K562 (cell line): Measurements from ENCODE around the gene CYP11A1. TPM values are rescaled to one million over a fixed set of nuclear protein-coding genes. Genes with fewer than 3 reads are reported as not detected.

Source experiments
- ATAC-seq: fragments of 200-7000 bp; cut with Tn5 transposase; 3 replicates; pipeline ENCODE4 v1.9.1; 2020; ENCODE audit warnings: moderate library complexity
- BruUV-seq: library from RNA; stranded (reverse); fragments of 400-500 nt; replicated peaks from 2 replicates; lab custom pipeline; 2021; lab: Mats Ljungman, UMichigan
- CTCF ChIA-PET: fragments of 300-600 bp; formaldehyde crosslinking; extraction: SDS; loops from one replicate; lab custom pipeline; 2021; ENCODE audit warnings: low intra/inter-chr PET ratio; lab: Yijun Ruan, JAX
- POLR2A ChIA-PET: fragments of 300-600, 350-650 bp; sonication (Branson Sonifier 250); formaldehyde crosslinking; extraction: SDS; loops from one replicate; lab custom pipeline; 2021; ENCODE audit warnings: antibody characterized with exemption, inconsistent platforms; lab: Yijun Ruan, JAX
- DNase-seq, 4 experiments: peaks; one replicate each; pipeline versions ENCODE4 v3.0.0 to v3.0.0-alpha.2; 2011 to 2018; ENCODE audit warnings: low spot score in 3 of 4, mixed read lengths in 3 of 4; ENCODE audit errors: extremely low read depth in 1 of 4
- FAIRE-seq: peaks from 2 replicates; lab custom pipeline; 2011; peaks lifted over from hg19 to GRCh38; lab: Jason Lieb, UNC
- H2AFZ ChIP-seq: 2 replicates; pipeline ENCODE4 v1.6.0; 2011; ENCODE audit warnings: low read depth, low read length, control low read depth, inconsistent platforms
- H3K27ac ChIP-seq: fragments of 200-600 bp; 3 replicates; pipeline ENCODE4 v1.8.0; 2011; ENCODE audit warnings: low read depth, mild to moderate bottlenecking, control low read depth, inconsistent platforms, low read length, moderate library complexity, mixed read lengths; ENCODE audit errors: extremely low read depth
- H3K27me3 ChIP-seq, 2 experiments: fragments of 300-600 bp in 1 of 2; 2 replicates in 1 of 2; 3 replicates in 1 of 2; pipeline versions ENCODE4 v1.6.0 to v1.8.0; 2011; ENCODE audit warnings: inconsistent platforms in 2 of 2, low read length in 2 of 2, mild to moderate bottlenecking in 1 of 2, mixed read lengths in 1 of 2, moderate library complexity in 1 of 2; ENCODE audit not compliant: control insufficient read depth in 2 of 2, insufficient read depth in 2 of 2
- H3K36me3 ChIP-seq: fragments of 300-600 bp; 3 replicates; pipeline ENCODE4 v1.8.0; 2011; ENCODE audit warnings: mild to moderate bottlenecking, low read length, inconsistent platforms; ENCODE audit not compliant: control insufficient read depth, insufficient read depth
- H3K4me1 ChIP-seq, 2 experiments: fragments of 200-600 bp in 1 of 2; replicated peaks in 1 of 2; 2 replicates in 1 of 2; 3 replicates in 1 of 2; pipeline versions ENCODE4 v1.5.1 to v1.8.0; 2011; ENCODE audit warnings: inconsistent platforms in 2 of 2, low read length in 2 of 2, mild to moderate bottlenecking in 1 of 2, mixed read lengths in 1 of 2, moderate library complexity in 1 of 2; ENCODE audit not compliant: control insufficient read depth in 2 of 2, insufficient read depth in 2 of 2
- H3K4me2 ChIP-seq: 2 replicates; pipeline ENCODE4 v1.6.1; 2011; ENCODE audit warnings: low read length, control low read depth, inconsistent platforms, mixed read lengths; ENCODE audit not compliant: insufficient read depth
- H3K4me3 ChIP-seq: fragments of 200-600 bp; sonication (generic), shearing (Covaris generic); 2 replicates; pipeline ENCODE4 v1.5.1; 2016; ENCODE audit warnings: control low read depth, inconsistent platforms
- H3K79me2 ChIP-seq: fragments of 200-600 bp; 3 replicates; pipeline ENCODE4 v1.8.0; 2011; ENCODE audit warnings: low read length, inconsistent platforms; ENCODE audit not compliant: control insufficient read depth, insufficient read depth
- H3K9ac ChIP-seq, 2 experiments: 2 replicates each; pipeline versions ENCODE4 v1.6.0 to v1.6.1; 2011; ENCODE audit warnings: low read depth in 2 of 2, low read length in 2 of 2, control low read depth in 1 of 2, inconsistent platforms in 1 of 2, mild to moderate bottlenecking in 1 of 2, mixed read lengths in 1 of 2; ENCODE audit not compliant: insufficient read depth in 1 of 2
- H3K9me1 ChIP-seq: one replicate; pipeline ENCODE4 v1.6.0; 2011; ENCODE audit warnings: inconsistent platforms, mild to moderate bottlenecking, low read length, moderate library complexity; ENCODE audit not compliant: control insufficient read depth, insufficient read depth
- H3K9me3 ChIP-seq: replicated peaks from 2 replicates; pipeline ENCODE4 v1.5.1; 2011; ENCODE audit warnings: low read depth, low read length, inconsistent platforms; ENCODE audit not compliant: control insufficient read depth, insufficient read depth
- H4K20me1 ChIP-seq: replicated peaks from 2 replicates; pipeline ENCODE4 v1.6.1; 2011; ENCODE audit warnings: low read length, inconsistent platforms, mixed read lengths; ENCODE audit not compliant: control insufficient read depth, insufficient read depth
- CEBPG ChIP-seq, 3 experiments: fragments of 200-800 bp in 1 of 3; sonication (Bioruptor generic) in 1 of 3; sonication (generic) in 1 of 3; formaldehyde crosslinking in 1 of 3; IDR thresholded peaks in 2 of 3; conservative IDR thresholded peaks in 1 of 3; 2 replicates each; pipeline versions ENCODE4 v1.6.1 to v1.8.0; 2016 to 2022; ENCODE audit warnings: missing compliant biosample characterization in 2 of 3, missing genetic modification characterization in 2 of 3, mild to moderate bottlenecking in 1 of 3, missing genetic modification reagents in 1 of 3
- EGR1 ChIP-seq: fragments of 450-650 bp; conservative IDR thresholded peaks from 2 replicates; pipeline ENCODE4 v1.6.1; 2017; ENCODE audit warnings: mild to moderate bottlenecking
- FOSL1 ChIP-seq: fragments of 200-800 bp; sonication (Bioruptor generic); conservative IDR thresholded peaks from 2 replicates; pipeline ENCODE4 v1.6.1; 2016; ENCODE audit warnings: missing genetic modification characterization, missing compliant biosample characterization
- FOXA3 ChIP-seq, 2 experiments: fragments of 450-650 bp in 1 of 2; sonication (generic) in 1 of 2; formaldehyde crosslinking; IDR thresholded peaks in 1 of 2; conservative IDR thresholded peaks in 1 of 2; 2 replicates each; pipeline versions ENCODE4 v1.4.0 to v1.8.0; 2020 to 2022; ENCODE audit warnings: mild to moderate bottlenecking in 2 of 2, missing genetic modification reagents in 1 of 2
- HLTF ChIP-seq: fragments of 450-650 bp; IDR thresholded peaks from 2 replicates; pipeline ENCODE4 v1.6.1; 2016
- L3MBTL2 ChIP-seq: fragments of 450-650 bp; IDR thresholded peaks from 2 replicates; pipeline ENCODE4 v1.6.1; 2016; ENCODE audit warnings: mild to moderate bottlenecking, moderate library complexity
- LEF1 ChIP-seq: fragments of 450-650 bp; IDR thresholded peaks from 2 replicates; pipeline ENCODE4 v1.6.1; 2016; ENCODE audit warnings: mild to moderate bottlenecking
- MXD1 ChIP-seq: fragments of 250-450 bp; sonication (Bioruptor Pico); IDR thresholded peaks from 2 replicates; pipeline ENCODE4 v1.8.0; 2021; ENCODE audit warnings: borderline replicate concordance, mild to moderate bottlenecking, moderate library complexity; ENCODE audit not compliant: poor library complexity, severe bottlenecking
- SPI1 ChIP-seq: IDR thresholded peaks from 2 replicates; pipeline ENCODE4 v1.6.1; 2011; ENCODE audit warnings: low read depth, low read length, control low read depth, borderline replicate concordance
- ZFX ChIP-seq: sonication (generic); formaldehyde crosslinking; IDR thresholded peaks from 2 replicates; pipeline ENCODE4 v1.8.0; 2022; ENCODE audit warnings: mild to moderate bottlenecking, missing genetic modification reagents, moderate library complexity
- WGBS: fragments of 100-300 bp; shearing (Covaris generic); methylation state at CpG from one replicate; pipeline ENCODE4 v1.1.6; 2016; ENCODE audit warnings: low coverage, mixed read lengths; ENCODE audit not compliant: insufficient coverage; ENCODE audit errors: missing lambda C conversion rate; 5-methylcytosine and 5-hydroxymethylcytosine counted together
- in situ Hi-C: fragments of 300-500 bp; cut with MboI; formaldehyde crosslinking; loops from 4 replicates; pipeline ENCODE4 v1.15.0; 2018; ENCODE audit warnings: inconsistent platforms, mixed read lengths
- intact Hi-C: fragments of 100-400 bp; cut with micrococcal nuclease; formaldehyde crosslinking; loops from 2 replicates; pipeline ENCODE4 v1.14.2; 2022
- polyA plus RNA-seq, 8 experiments: library from polyadenylated mRNA; depleted of rRNA in 4 of 8; stranded (reverse) in 5 of 8; unstranded in 3 of 8; fragments of >200 nt; fragmentation: Nextera tagmentation in 2 of 8; fragmentation: Illumina TruSeq in 1 of 8; extraction: Ambion mirVana in 2 of 8; extraction: Trizol in 1 of 8; gene quantifications; 2 replicates each; pipeline versions ENCODE4 v1.2.1 to v1.2.3, GENCODE V29; 2011 to 2014; ENCODE audit warnings: inconsistent platforms in 1 of 8, missing spikeins in 1 of 8
- total RNA-seq, 7 experiments: library from RNA; depleted of rRNA in 6 of 7; stranded (reverse); fragments of >200 nt in 6 of 7; fragmentation: Illumina TruSeq in 2 of 7; extraction: Trizol in 2 of 7; gene quantifications; 2 replicates each; pipeline versions ENCODE4 v1.2.1 to v1.2.3, GENCODE V29; 2011 to 2021; ENCODE audit warnings: low replicate concordance in 1 of 7
- TF ChIP-seq, protein P1 (sequence below), 3 experiments: IDR thresholded peaks in 2 of 3; conservative IDR thresholded peaks in 1 of 3; 2 replicates each; pipeline ENCODE4 v1.5.1; 2011 to 2012; ENCODE audit warnings: low read length in 3 of 3, mild to moderate bottlenecking in 3 of 3, control low read depth in 2 of 3, improper control_type of control experiment in 1 of 3, inconsistent platforms in 1 of 3, low read depth in 1 of 3, mixed read lengths in 1 of 3, moderate library complexity in 1 of 3; ENCODE audit not compliant: insufficient read depth in 2 of 3
- TF ChIP-seq, protein P2 (sequence below), 2 experiments: fragments of 450-650 bp in 1 of 2; sonication (generic) in 1 of 2; formaldehyde crosslinking in 1 of 2; IDR thresholded peaks in 1 of 2; conservative IDR thresholded peaks in 1 of 2; 2 replicates each; pipeline versions ENCODE4 v1.6.1 to v1.8.1; 2016 to 2023; ENCODE audit warnings: mild to moderate bottlenecking in 2 of 2, moderate library complexity in 2 of 2, inconsistent platforms in 1 of 2, missing genetic modification reagents in 1 of 2

The CYP11A1 gene
- total and polyA plus RNA-seq, 9 of the 15 experiments (the other 6 are each of a cell fraction or from before 2014, with no cell fraction given), result 0.06 to 0.24 (median 0.10) TPM; not detected in 4

DNA sequence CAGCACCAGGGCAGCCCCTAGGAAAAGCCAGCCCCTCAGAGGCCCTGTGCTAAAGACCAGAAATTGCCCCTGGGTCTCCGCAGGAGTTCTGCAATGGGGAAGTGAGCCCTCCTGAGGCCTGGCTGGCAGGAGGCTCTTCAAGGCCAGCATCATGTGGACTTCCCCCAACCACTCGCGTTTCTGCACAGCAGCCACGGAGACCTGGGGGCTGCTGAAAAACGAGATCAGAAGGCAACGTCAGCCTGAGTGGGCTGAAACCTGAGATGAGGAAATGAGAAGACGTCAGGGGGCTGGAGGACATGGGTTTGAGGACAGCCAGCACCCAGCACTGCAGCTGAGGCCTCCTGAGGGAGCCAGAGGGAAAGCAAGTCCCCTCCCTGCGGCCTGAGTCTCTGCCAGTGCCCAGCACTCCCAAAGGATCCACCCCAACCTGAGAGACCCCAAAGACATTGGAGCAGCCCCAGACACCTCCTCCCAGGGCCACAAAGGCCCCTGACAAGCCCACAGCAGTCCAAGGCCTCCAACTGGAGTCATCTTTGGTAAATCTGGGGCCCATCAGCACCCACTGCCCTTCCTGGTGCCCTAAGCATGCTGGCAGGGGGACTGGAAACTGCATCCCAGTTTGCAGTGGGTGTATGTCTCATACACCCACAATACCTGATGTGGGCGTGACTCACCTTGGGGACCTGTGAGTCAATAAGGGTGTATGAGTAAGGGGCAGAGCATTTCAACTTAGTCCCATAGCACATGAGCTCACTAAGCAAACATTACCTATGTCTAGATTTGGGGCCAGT, 29.2 kb upstream of the CYP11A1 start:
- H3K27ac ChIP-seq, result 0 out of 3 replicates have a peak overlapping the region, but pooled peaks have one; percentile 22
- H3K9ac ChIP-seq, result peak overlapping the region in 1 of 2 experiments; percentile 77; a peak in 2 of 4 replicates
- H3K9me3 ChIP-seq, result no peaks in the 10 kb centered on the region
- peak overlapping the region; percentile 72 for H2AFZ ChIP-seq
- in situ Hi-C loops, result no loop called here
- H3K79me2 ChIP-seq, result no peaks in the 10 kb centered on the region
- no TSS peak for BruUV-seq
- ChIA-PET POLR2A (interaction anchor here (0.5 to 2.3 kb wide), 5 partner anchors 8 to 546 kb away, joined by 3 to 9 read pairs (median 4); partner anchors contain the start of gene UBL7), CTCF (no interaction called here)
- no peaks in the 10 kb centered on the region for H3K9me1 ChIP-seq
- H3K4me3 ChIP-seq, result no peak overlapping the region
- 42% methylated on average over 9 of the region's 9 CpGs for WGBS
- DNase-seq (no peak), FAIRE-seq (no peak), ATAC-seq (no peak)
- intact Hi-C loops, result no loop called here
- no peaks in the 10 kb centered on the region for H3K27me3 ChIP-seq
- H3K4me1 ChIP-seq, result peaks cover 50 to 66% of the 10 kb centered on the region in 2 experiments
- TF ChIP-seq CEBPG (CRISPR knock-in tag; IDR thresholded peaks at IDR 0.05), result no peak
- TF ChIP-seq CEBPG (tag; conservative IDR thresholded peaks at IDR 0.05 in 1 of 2, IDR thresholded peaks at IDR 0.05 in 1 of 2), result no peak
- TF ChIP-seq EGR1, result peak; percentile 76
- TF ChIP-seq SPI1, result 0 out of 2 replicates have a peak, but pooled peaks have one; percentile 41
- TF ChIP-seq L3MBTL2, result peak; percentile 36; the same call in 1 of the 2 replicates
- TF ChIP-seq HLTF, result no peak
- TF ChIP-seq LEF1, result no peak
- TF ChIP-seq MXD1, result no peak
- TF ChIP-seq, protein P1, sequence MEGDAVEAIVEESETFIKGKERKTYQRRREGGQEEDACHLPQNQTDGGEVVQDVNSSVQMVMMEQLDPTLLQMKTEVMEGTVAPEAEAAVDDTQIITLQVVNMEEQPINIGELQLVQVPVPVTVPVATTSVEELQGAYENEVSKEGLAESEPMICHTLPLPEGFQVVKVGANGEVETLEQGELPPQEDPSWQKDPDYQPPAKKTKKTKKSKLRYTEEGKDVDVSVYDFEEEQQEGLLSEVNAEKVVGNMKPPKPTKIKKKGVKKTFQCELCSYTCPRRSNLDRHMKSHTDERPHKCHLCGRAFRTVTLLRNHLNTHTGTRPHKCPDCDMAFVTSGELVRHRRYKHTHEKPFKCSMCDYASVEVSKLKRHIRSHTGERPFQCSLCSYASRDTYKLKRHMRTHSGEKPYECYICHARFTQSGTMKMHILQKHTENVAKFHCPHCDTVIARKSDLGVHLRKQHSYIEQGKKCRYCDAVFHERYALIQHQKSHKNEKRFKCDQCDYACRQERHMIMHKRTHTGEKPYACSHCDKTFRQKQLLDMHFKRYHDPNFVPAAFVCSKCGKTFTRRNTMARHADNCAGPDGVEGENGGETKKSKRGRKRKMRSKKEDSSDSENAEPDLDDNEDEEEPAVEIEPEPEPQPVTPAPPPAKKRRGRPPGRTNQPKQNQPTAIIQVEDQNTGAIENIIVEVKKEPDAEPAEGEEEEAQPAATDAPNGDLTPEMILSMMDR (IDR thresholded peaks at IDR 0.05 in 2 of 3, conservative IDR thresholded peaks at IDR 0.05 in 1 of 3; ENCODE audit: insufficient read depth in 2 of 3, low read depth in 1 of 3, low read length in 3 of 3), result 0 out of 6 replicates have a peak, but pooled peaks of 1 of the 3 experiments have one; percentile 4
- TF ChIP-seq FOXA3 (CRISPR knock-in tag; conservative IDR thresholded peaks at IDR 0.05 in 1 of 2, IDR thresholded peaks at IDR 0.05 in 1 of 2), result no peak
- peak; percentile 57 for TF ChIP-seq FOSL1 (tag)
- TF ChIP-seq, protein P2, sequence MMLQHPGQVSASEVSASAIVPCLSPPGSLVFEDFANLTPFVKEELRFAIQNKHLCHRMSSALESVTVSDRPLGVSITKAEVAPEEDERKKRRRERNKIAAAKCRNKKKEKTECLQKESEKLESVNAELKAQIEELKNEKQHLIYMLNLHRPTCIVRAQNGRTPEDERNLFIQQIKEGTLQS (IDR thresholded peaks at IDR 0.05), result peak; percentile 46
- TF ChIP-seq, protein P2 (CRISPR knock-in tag; conservative IDR thresholded peaks at IDR 0.05), result no peak
- peak; percentile 37; the same call in 1 of the 2 replicates for TF ChIP-seq ZFX (CRISPR knock-in tag)
- H3K36me3 ChIP-seq, result no peaks in the 10 kb centered on the region
- no peaks in the 10 kb centered on the region for H4K20me1 ChIP-seq
- H3K4me2 ChIP-seq, result no peak overlapping the region
